GDM1 (cell line): Measurements from ENCODE around the gene GNPAT.

Experiments used
- DNase-seq: peaks from one replicate; lab custom pipeline; 2025; lab: John Stamatoyannopoulos, UW

GNPAT gene

DNA sequence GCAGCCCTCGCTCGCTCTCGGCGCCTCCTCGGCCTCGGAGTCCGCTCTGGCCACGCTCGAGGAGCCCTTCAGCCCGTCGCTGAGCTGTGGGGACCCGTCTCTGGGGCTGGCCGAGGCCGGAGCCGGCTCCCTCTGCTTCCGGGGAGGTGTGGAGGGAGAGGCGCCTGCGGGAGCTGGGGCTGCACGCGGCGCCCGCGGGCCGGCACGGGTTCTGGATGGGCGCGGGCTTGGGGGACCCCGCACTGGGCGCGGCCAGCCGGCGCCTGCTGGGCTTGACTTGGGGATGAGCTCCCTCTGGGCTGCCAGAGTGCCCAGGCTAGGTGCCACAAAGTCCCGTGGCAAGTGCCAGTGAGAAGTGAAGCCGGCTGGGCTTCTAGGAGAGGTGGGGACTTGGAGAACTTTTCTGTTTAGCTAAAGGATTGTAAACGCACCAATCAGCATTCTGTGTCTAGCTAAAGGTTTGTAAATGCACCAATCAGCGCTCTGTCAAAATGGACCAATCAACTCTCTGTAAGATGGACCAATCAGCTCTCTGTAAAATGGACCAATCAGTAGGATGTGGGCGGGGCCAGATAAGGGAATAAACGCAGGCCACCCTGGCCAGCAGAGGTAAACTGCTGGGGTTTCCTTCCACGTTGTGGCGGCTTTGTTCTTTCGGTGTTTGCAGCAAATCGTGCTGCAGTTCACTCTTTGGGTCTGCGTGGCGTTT, 76.4 kb downstream of the GNPAT start:
- DNase-seq = no peak

DNA sequence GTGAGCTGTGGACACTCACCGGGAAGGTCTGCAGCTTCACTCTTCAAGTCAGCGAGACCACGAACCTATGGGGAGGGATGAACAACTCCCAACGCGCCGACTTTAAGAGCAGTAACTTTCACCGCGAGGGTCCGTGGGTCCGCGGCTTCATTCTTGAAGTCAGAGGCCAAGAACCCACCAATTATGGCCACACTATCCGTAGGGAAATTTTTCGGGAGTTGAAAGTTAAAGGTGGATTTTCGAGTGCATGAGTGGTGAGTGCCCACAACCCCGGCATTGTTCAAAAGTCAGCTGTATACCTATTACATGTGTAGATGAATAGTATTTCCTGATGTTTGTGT, 77.0 kb downstream of the GNPAT start:
- DNase-seq = no peak

DNA sequence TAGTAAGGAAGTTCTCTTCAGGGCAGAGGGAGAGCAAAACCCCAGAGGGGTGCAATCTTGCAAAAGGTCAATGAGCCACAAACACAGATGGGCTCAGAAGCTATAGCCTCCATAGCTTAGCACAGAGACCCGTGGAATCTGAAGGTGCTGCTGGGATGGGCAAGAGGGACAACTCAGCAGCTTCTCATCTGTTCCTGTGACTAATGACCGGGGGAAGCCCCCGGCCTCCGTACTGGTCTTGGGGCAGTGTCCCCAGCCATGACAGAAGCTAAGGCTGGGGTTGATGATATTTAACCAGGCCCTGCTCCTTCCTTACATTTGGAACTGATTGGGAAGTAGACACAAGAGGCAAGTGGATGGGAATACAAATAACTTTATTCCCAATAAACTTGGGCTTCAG, 77.6 kb downstream of the GNPAT start:
- no peak for DNase-seq

DNA sequence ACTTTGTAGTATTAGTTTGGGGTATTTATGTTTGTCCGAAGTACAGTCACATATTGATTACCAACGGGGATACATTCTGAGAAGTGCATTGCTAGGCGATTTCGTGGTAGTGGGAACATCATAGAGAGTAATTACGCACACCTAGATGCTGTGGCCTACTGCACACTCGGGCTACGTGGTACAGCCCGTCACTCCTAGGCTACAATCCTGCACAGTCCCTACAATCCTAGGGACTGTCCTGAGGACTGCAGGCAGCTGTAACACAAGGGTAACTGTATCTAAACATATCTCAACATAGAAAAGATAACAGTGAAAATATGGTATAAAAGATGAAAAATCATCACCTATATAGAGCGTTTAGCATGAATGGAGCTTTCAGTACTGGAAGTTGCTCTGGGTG, 78.1 kb downstream of the GNPAT start:
- DNase-seq = no peak

DNA sequence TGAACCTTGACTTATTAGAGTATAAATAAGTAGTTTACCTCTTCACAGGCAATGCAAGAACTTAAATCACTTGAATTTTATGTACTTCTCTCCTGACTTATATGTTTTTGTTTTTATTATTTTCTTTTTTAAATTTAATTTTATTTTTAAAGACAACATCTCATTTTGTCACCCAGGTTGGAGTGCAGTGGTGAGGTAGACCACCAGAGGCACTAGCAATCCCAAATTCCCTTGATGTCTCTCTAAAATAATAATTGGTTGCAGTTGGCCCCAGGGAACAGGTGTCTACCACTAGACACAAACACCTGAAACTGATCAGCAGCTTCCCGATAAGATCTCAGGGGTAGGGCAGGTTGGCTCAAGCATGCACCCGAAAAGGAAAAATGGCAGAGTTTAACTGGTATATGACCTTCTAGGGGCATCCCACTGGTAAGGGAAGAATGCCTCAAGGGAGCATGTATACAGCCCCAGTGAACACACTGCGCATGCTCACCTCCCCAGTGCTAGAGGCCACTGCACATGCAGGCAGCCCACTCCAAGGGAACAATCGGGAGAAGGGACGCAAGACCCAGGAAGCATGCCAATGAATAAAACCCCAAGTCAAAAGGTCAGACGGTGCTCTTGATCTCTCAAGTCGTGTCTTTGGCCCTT, 82.0 kb downstream of the GNPAT start:
- no peak for DNase-seq

DNA sequence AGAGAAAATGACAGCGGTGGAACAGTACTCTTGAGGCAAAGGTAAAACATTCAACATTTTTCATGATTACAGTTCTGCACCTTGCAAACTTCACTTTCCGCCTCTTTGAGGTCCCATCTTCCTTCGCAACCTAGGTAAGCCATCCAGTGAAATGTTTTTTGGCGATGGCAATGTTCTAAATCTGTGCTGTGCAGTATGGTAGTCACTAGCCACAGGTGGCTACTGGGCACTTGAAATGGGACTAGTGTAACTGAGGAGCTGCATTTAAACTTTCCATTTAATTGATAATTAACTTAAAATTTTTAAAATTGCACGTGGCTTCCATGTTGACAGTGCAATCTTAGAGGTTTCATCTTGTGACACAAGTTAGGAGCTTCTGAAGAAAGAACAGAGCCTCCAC, 83.6 kb downstream of the GNPAT start:
- DNase-seq = no peak

DNA sequence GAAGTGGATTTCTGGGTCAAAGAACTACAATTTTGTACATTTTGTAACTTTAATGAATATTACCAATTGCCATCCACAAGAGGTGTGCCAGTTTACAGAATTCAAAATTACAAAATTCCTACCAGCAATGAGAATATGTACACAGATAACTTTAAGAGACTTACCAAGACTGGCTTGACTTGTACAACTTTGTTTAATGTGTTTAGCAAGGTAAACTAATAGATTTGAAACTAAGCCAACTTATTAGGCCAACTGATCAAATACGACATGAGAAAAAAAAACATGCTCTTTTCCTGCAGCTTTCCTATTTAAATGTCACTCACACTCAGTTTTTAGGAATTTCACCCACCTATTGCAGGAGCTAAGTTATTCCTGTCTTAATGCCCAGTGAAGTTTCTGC, 85.2 kb downstream of the GNPAT start:
- no peak for DNase-seq
